Measurements from ENCODE around the gene TFDP1.

DNA sequence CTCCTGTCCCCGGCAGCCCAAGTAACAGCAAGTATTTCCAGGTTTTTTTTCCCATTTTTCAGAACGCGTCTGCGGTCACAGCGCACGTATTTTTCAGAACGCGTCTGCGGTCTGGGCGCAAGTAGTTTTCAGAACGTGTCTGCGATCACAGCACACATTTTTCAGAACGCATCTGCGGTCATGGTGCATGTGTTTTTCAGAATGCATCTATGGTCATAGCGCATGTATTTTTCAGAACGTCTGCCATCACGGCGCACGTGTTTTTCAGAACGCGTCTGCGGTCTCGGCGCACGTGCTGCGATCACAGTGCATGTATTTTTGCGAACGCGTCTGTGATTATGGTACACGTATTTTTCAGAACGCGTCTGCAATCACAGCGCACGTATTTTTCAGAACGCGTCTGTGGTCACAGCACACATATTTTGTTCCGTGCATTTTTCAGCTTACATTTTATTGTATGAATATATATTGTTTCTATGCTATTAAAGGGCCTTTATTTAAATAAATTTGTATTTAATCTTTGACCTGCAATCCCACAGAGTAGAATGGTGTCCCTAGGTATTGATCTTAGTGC, 53.7 kb downstream of the TFDP1 start:
- TF ChIP-seq EZH2phosphoT487 (conservative IDR thresholded peaks at IDR 0.05; ENCODE audit: low read length): no peak
- TF ChIP-seq, protein P1, sequence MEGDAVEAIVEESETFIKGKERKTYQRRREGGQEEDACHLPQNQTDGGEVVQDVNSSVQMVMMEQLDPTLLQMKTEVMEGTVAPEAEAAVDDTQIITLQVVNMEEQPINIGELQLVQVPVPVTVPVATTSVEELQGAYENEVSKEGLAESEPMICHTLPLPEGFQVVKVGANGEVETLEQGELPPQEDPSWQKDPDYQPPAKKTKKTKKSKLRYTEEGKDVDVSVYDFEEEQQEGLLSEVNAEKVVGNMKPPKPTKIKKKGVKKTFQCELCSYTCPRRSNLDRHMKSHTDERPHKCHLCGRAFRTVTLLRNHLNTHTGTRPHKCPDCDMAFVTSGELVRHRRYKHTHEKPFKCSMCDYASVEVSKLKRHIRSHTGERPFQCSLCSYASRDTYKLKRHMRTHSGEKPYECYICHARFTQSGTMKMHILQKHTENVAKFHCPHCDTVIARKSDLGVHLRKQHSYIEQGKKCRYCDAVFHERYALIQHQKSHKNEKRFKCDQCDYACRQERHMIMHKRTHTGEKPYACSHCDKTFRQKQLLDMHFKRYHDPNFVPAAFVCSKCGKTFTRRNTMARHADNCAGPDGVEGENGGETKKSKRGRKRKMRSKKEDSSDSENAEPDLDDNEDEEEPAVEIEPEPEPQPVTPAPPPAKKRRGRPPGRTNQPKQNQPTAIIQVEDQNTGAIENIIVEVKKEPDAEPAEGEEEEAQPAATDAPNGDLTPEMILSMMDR (IDR thresholded peaks at IDR 0.05; ENCODE audit: insufficient read depth, low read length, poor library complexity, severe bottlenecking): no peak
